ENCODE results near the gene PIK3CA.
"Not testable (repeated sequence)": the region's sequence is repeated elsewhere in the genome, so short reads cannot be mapped to it uniquely, and the experiment has no call there.

Gene PIK3CA

DNA sequence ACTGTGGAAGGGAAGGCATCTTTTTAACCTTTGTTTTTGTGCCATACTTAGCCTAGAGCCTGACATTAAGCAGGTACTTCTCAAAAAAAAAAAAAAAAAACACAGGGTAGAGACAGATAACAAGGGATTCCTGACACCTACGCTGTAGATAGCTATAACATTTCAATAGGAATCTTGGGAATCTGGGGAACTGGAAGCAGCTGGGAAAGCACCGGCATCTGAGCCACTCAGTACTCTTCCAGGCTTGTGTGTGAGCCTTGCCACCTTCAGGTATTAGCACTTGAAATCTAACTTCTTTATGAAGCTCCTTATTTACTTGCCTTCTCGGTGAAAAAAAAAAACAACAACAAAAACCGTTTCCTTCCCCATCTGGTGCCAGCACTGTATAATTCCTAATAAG lies 46.8 kb downstream of the PIK3CA start:
- in situ Hi-C loops (cut with MboI; ENCODE audit: low sequenced_read_pairs) = no loop called here

DNA sequence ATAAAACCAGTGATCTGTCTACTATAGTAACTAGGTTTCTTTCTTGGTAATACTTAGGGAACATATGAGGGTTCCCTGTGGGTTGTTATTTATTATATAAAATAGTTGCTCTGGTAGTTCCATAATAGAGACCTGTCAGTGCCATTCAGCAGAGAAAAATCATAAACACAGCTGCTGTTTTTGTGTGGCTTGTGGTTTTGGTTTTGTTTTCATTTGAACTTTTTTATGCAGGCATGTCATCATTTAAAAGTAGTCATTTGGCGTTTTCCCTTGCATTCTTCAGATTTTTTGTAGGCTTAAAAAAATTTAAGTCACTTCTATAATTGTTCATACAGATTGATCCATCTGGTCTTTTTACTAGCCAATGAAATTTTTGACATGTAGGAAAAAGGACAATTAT lies 47.9 kb downstream of the PIK3CA start:
- in situ Hi-C loops (cut with MboI; ENCODE audit: low sequenced_read_pairs) = no loop called here

DNA sequence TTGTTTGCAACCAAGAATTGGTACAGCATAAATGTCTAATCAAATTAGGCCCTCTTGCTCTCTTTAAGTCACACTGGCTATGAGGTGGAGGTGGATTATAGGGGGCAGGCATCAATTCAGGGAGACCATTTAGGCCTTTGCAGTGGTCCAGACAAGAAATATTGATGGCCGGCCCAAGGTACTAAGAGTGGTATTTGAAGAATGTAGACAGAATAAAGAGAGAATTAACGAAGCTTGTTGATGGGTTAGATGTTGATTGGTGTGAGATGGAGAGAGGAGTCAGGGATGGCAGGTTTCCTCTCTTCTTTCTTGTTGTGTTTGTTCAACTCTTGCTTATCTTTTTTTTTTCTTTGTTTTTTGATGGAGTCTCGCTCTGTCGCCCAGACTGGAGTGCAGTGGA lies 48.5 kb downstream of the PIK3CA start:
- in situ Hi-C loops (cut with MboI; ENCODE audit: low sequenced_read_pairs) = no loop called here

DNA sequence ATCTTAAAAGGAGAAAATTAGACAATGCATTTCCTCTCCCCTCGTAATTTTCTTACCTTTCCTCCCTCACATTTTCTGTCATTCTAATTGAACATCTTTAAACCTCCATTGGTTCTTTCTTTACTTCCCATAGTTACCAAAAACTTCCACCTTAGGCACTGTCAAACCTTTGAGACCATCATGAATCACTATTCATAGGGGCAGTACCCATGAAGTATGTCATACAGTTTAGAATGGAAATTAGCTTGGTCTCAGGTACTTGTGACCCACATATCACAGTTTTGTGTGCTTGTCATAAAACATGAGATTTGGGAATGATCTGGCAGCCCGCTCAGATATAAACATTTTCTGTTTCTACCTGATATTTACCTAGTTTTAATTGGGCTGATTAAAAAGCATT lies 52.6 kb downstream of the PIK3CA start:
- in situ Hi-C loops (cut with MboI; ENCODE audit: low sequenced_read_pairs) = no loop called here

DNA sequence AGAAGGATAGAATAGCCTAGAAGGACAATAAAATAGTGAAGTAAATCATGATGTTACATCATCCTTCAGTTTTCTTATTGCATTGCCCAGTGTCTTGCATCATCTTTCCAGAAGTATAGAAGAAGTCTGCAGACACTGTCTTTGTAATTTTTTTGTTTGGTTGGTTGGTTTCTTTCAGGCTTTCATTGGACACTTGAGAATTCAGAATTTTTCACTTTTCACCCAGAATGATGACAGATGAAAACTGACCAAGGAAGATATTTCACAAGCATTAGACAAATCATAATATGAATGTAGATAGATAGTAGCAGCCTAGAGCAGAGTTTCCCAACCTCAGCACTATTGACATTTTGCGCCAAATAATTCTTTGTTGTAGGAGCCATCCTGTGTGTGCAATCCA lies 67.4 kb downstream of the PIK3CA start:
- in situ Hi-C loops (cut with MboI; ENCODE audit: low sequenced_read_pairs) = not testable (repeated sequence)

DNA sequence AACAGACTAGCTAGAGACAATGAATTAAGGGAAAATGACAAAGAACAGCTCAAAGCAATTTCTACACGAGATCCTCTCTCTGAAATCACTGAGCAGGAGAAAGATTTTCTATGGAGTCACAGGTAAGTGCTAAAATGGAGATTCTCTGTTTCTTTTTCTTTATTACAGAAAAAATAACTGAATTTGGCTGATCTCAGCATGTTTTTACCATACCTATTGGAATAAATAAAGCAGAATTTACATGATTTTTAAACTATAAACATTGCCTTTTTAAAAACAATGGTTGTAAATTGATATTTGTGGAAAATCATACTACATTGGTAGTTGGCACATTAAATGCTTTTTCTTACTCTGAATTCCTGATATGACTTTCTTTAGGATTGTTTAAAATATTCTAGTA lies 70.1 kb downstream of the PIK3CA start:
- in situ Hi-C loops (cut with MboI; ENCODE audit: low sequenced_read_pairs) = not testable (repeated sequence)

DNA sequence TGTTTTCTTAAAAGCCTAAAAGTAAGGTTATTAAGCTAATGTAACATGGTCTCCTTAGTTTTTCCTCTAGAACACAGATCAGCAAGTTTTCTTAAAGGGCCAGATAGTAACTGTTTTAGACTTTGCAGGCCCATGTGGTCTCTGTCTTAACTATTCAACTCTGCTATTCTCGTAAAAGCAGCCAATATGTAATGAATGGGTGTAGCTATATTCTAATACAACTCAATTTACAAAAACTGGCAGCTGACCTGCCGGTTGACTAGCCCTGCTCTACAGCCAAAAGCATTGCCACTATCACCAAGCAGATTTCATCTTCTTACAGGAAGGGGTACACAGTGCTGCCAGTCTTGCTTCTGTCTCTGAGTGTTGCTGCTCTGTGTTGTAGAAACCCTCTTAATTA lies 75.4 kb downstream of the PIK3CA start:
- in situ Hi-C loops (cut with MboI; ENCODE audit: low sequenced_read_pairs) = no loop called here

DNA sequence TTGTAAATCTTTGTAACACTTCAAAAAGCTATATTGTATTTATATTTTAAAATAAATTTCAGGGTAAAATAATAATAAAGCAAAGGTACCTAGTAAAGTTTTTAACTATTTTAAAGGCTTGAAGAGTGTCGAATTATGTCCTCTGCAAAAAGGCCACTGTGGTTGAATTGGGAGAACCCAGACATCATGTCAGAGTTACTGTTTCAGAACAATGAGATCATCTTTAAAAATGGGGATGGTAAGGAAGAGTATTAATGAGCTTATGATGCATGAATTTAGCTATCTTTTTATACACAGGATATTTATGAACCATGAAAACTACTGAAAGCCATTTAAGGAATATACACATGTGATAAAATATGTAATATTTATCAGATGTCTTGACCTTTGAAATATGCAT lies 76.4 kb downstream of the PIK3CA start:
- in situ Hi-C loops (cut with MboI; ENCODE audit: low sequenced_read_pairs) = no loop called here

DNA sequence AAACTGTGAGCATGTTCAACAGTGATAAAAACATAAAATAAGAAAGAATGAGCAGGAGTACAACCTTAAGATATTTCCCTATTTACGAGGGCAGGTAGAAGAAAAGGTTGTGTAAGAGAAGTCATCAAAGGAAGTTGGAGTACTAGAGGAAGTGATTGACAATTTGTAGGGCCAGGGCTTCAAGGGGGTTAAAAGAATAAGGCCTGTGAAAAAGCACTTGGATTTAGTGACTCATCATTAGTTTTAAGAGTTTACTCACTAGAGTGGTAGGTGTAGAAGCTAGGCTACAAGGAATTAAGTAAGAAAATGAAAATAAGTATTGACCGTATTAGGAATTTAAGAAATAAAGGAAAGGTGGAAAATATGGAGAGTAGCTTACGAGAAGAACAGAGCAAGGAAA lies 79.2 kb downstream of the PIK3CA start:
- in situ Hi-C loops (cut with MboI; ENCODE audit: low sequenced_read_pairs) = no loop called here

DNA sequence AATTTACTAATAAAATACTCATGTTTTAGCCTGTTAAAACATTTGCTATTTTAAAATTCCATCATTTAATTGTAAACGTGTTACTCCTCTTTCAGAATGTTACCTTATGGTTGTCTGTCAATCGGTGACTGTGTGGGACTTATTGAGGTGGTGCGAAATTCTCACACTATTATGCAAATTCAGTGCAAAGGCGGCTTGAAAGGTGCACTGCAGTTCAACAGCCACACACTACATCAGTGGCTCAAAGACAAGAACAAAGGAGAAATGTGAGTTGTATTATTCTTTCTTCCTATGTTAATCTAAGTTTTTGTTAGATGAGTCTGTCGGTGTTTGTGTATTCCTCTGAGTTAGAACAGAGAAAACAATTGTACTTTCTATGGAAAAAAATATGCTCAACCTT lies 81.0 kb downstream of the PIK3CA start:
- in situ Hi-C loops (cut with MboI; ENCODE audit: low sequenced_read_pairs) = no loop called here

DNA sequence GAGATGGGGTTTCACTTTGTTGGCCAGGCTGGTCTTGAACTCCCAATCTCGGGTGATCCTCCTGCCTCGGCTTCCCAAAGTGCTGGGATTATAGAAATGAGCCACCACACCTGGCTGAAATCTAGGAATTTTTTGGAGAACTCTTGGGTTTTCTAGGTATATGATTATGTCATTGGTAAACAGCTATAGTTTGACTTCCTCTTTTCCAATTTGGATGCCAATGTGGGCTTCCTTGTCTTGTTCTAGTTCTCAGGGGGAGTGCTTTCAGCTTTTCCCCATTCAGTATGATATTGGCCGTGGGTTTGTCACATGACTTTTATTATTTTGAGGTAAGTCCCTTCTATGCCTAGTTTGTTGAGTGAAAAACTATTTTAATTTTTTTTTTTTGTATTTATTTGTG lies 84.9 kb downstream of the PIK3CA start:
- in situ Hi-C loops (cut with MboI; ENCODE audit: low sequenced_read_pairs) = no loop called here

DNA sequence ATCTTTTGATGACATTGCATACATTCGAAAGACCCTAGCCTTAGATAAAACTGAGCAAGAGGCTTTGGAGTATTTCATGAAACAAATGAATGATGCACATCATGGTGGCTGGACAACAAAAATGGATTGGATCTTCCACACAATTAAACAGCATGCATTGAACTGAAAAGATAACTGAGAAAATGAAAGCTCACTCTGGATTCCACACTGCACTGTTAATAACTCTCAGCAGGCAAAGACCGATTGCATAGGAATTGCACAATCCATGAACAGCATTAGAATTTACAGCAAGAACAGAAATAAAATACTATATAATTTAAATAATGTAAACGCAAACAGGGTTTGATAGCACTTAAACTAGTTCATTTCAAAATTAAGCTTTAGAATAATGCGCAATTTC lies 86.0 kb downstream of the PIK3CA start:
- in situ Hi-C loops (cut with MboI; ENCODE audit: low sequenced_read_pairs) = no loop called here

DNA sequence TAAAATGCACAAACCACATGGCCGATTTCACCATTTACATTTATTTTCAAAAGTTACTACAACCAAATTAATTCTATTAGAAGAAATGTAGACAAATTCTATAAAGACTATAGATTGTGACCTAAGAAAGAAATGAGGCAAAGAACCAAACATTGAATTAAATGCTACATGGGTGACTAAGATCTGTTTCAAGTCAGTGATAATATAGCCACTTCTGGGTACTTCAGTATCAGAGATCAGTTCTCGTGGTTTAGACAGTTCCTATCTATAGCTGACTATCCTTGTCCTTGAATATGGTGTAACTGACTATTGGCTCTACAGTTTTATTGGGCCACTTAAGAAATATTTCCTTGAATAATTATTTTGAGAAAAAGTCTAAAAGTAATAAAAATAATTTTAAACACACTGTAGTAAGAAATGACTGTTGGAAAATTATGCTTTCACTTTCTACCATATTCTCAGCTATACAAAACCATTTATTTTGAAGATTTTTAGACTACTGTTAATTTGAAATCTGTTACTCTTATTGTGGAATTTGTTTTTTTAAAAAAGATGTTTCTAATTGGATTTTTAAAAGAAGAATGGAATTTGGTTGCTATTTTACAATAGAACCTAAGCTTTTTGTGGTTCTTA lies 88.6 kb downstream of the PIK3CA start:
- in situ Hi-C loops (cut with MboI; ENCODE audit: low sequenced_read_pairs) = no loop called here

DNA sequence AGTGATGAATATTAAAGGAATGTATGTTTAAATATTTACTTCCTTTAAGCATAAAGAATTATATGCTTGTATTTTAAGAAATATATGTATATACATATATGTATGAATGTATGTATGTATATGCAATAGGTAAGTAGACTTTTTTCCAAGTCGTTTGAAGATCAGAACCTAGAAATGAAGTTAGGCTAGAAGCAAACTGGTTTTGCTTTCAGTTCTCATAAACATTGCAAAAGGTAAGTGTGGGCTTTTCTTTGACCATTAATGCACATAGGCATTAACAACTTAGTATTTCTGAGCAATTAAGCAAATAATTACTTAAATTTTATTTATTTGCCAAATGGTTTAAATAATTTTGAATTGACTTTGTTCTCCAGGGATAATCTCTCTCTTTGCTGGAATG lies 92.1 kb downstream of the PIK3CA start:
- in situ Hi-C loops (cut with MboI; ENCODE audit: low sequenced_read_pairs) = not testable (repeated sequence)

DNA sequence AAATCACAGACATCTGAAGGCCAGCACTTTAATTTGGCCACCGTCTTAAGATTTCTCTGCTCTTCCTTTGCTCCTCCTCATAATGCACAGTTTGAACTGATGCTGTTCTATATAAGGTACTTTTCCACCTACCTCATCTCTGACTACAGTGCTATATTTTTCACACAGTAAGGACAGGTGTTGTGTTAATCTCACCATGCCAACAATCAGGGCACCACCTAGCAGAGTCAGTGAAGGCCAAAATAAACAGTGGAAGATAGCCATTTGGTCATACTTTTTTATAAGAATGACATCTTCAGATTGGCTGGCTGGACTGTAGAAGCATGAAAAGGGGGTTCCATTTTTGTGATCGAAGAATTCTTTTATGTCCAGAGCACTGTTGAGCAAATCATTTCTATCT lies 94.7 kb downstream of the PIK3CA start:
- in situ Hi-C loops (cut with MboI; ENCODE audit: low sequenced_read_pairs) = not testable (repeated sequence)

DNA sequence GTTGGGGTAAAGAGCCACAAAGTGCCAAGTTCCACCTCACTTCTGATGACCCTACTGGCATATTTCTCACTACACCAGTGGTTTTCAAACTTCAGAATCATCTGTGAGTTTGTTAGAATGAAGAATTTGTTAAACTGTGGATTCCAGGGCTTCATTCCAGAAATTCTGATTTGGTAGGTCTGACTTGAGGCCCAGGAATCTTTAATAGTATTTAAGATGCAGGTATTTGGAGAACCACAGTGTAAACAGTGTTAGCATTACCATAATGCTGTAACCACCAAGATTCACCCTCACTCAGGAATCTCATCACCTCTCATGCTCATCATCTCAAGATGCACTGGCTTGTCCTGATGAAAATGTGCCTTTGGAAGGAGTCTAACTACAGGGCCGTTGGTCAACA lies 96.7 kb downstream of the PIK3CA start:
- in situ Hi-C loops (cut with MboI; ENCODE audit: low sequenced_read_pairs) = no loop called here

DNA sequence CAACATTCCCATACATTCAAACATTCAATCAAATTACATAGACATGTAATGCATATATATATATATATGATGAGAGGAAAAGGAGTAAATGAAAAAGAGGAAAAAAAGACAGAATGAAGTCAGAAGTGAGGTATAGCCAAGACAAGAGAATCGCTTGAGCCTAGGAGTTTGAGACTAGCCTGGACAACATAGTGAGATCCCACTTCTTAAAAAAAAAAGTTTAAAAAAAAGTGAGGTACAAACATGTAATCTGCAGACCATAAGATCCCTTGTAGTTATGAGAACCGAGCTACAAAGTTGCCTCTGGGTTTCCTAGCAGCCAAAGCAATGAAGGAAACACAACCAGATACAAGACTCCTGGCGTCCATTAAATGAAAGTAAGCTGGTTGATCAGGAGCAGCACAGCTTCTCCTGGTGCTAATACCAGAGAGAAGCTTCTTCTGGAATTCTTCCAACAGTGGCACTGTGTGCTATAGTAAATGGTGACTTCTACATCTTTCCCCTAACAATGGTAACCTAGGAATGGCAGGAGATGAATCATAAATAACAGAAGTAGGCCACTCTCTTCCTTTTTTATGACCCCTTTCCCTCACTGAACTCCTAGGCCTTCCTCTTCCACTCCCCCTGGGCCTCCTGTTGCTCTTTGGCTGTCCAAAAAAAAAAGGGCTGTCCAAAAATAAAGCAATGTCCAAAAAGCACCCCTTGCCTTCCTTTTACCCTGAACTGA lies 99.3 kb downstream of the PIK3CA start:
- in situ Hi-C loops (cut with MboI; ENCODE audit: low sequenced_read_pairs) = no loop called here

DNA sequence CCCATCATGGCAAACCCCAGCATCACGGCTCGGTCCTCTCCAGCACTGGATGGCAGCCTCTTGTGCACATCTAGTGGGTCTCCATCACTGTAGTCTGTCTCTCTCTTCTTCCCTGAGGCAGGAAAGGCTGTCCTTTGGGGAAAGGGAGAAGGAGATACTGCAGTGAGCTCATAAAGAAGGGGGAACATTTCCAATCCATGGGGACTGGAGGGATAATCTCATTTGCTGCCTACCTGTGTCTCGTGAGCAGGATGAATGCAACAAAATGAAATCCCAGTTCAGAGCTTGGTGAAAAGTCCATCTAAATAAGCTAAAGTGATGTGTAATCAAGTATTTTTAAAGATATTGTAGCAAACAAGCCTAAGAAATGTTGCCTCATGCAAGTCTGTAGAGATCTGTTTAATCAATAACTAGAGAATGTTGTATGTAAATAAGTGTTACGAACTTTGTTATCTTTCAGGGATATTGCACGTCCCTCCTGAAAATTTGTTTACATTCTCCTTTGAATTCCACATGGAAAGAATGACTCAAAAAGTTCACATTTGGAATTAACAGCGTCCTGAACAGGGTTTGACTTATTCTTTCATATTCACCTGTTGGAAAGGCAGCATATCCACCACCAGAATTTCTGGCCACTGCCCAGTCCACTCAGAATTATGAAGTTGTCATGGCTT lies 102.8 kb downstream of the PIK3CA start, which contains the start of gene KCNMB3:
Gene KCNMB3, minus strand, starts transcription at position 312 of the 674 bp plus-strand sequence. Its CDS starts 124 bp downstream, at position 188.
- in situ Hi-C loops (cut with MboI; ENCODE audit: low sequenced_read_pairs) = no loop called here

DNA sequence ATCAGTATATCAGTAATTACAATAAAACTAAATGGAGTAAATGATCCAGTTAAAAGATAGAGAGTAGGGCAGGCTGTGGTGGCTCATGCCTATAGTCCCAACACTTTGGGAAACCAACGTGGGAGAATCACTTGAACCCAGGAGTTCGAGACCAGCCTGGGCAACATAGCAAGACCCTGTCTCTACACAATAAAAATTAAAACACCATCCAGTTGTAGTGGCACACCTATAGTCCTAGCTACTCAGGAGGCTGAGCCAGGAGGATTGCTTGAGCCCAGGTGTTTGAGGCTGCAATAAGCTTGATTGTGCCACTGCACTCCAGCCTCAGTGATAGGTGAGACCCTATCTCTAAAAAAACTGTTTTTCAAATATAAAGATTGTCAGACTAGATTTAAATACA lies 108.7 kb downstream of the PIK3CA start:
- in situ Hi-C loops (cut with MboI; ENCODE audit: low sequenced_read_pairs) = no loop called here

DNA sequence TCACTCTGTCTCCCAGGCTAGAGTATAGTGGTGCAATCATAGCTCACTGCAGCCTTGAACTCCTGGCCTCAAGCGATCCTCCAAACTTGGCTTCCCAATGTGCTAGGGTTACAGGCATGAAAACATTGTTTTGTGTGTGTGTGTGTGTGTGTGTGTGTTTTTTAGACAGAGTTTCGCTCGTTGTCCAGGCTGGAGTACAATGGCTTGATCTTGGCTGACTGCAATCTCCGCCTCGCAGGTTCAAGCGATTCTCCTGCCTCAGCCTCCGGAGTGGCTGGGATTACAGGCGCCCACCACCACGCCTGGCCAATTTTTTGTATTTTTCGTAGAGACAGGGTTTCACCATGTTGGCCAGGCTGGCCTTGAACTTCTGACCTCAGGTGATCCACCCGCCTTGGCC lies 109.6 kb downstream of the PIK3CA start:
- in situ Hi-C loops (cut with MboI; ENCODE audit: low sequenced_read_pairs) = not testable (repeated sequence)

DNA sequence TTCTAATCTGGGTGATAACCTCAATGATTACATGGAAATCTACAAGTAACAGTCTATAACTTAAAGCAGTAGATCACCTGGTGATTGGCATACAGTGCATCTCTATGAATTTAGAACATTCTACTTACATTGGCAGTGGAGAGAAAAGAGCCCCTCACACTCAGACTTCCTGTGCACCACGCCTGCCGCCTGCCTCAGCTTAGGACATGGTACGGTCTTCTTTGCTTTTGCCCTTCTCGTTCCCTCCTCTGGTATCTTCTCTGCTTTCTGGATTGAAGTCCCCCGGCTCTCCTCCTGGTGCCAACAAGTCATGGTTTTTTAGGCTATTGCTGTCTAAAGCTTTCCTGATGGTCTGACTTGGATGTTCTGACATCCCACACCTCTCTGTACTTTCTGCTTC lies 110.7 kb downstream of the PIK3CA start:
- in situ Hi-C loops (cut with MboI; ENCODE audit: low sequenced_read_pairs) = no loop called here

All from HL-60/S4 treated with retinoic acid at 250 ng/mL for 4 days and 3 days (cell line).